ENCODE measurements around the gene DUSP15. TPM values are rescaled to one million over a fixed set of nuclear protein-coding genes. Genes with fewer than 3 reads are reported as not detected.

DUSP15 gene
- polyA plus RNA-seq, 1 donor from 2014 or later: 62.7 TPM

DNA sequence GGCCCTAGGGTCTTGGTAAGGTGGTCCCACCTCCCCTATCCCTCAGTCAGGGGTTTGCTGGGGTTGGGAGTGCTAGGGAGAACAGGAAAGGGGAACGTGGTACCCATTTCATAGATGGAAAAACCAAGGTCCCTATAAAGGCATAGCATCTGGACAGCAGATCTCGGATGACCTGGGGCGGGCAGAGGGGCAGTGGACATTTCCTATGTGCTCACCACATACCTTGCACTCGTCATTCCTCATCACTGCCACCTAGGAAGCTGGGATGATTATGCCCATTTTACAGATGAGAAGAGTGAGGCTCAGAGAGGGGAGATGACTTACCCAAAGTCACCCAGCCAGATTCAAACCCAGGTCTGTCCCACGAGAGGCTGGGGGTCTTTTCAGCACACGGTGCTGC, 39.1 kb downstream of the DUSP15 start:
- Histone ChIP-seq H3K4me3 (ENCODE audit: low read length) (no peak overlapping the region), H3K4me2 (ENCODE audit: low read length) (no peak overlapping the region), H3K27me3 (ENCODE audit: insufficient read depth, low read depth, low read length) (no peaks in the 10 kb centered on the region), H3K36me3 (ENCODE audit: insufficient read depth, low read length) (no peaks in the 10 kb centered on the region), H3F3A (ENCODE audit: insufficient read depth, low read length, poor library complexity, severe bottlenecking) (no peaks in the 10 kb centered on the region), H4K20me1 (ENCODE audit: insufficient read depth) (no peaks in the 10 kb centered on the region), H3K9me2 (ENCODE audit: insufficient read depth, low read length) (no peaks in the 10 kb centered on the region), H3K9ac (ENCODE audit: low read length) (no peak overlapping the region), H3K79me2 (replicated peaks; ENCODE audit: insufficient read depth, low read length) (no peaks in the 10 kb centered on the region), H3K27ac (ENCODE audit: low read length) (no peak overlapping the region), H3K9me3 (ENCODE audit: low read length) (no peaks in the 10 kb centered on the region), H2AFZ (ENCODE audit: low read depth, low read length) (no peak overlapping the region)
- TF ChIP-seq EZH2 (IDR thresholded peaks at IDR 0.05; ENCODE audit: borderline replicate concordance, insufficient read depth, low read length, poor library complexity, severe bottlenecking) (no peak), MXI1 (conservative IDR thresholded peaks at IDR 0.05; ENCODE audit: poor library complexity, severe bottlenecking) (no peak), EP300 (conservative IDR thresholded peaks at IDR 0.05; ENCODE audit: poor library complexity, severe bottlenecking) (no peak), SMC3 (conservative IDR thresholded peaks at IDR 0.05; ENCODE audit: poor library complexity) (no peak), TAF1 (IDR thresholded peaks at IDR 0.05; ENCODE audit: low read depth) (no peak), RAD21 (conservative IDR thresholded peaks at IDR 0.05) (no peak), POLR2AphosphoS5 (IDR thresholded peaks at IDR 0.05) (no peak)
- TF ChIP-seq, protein P1, sequence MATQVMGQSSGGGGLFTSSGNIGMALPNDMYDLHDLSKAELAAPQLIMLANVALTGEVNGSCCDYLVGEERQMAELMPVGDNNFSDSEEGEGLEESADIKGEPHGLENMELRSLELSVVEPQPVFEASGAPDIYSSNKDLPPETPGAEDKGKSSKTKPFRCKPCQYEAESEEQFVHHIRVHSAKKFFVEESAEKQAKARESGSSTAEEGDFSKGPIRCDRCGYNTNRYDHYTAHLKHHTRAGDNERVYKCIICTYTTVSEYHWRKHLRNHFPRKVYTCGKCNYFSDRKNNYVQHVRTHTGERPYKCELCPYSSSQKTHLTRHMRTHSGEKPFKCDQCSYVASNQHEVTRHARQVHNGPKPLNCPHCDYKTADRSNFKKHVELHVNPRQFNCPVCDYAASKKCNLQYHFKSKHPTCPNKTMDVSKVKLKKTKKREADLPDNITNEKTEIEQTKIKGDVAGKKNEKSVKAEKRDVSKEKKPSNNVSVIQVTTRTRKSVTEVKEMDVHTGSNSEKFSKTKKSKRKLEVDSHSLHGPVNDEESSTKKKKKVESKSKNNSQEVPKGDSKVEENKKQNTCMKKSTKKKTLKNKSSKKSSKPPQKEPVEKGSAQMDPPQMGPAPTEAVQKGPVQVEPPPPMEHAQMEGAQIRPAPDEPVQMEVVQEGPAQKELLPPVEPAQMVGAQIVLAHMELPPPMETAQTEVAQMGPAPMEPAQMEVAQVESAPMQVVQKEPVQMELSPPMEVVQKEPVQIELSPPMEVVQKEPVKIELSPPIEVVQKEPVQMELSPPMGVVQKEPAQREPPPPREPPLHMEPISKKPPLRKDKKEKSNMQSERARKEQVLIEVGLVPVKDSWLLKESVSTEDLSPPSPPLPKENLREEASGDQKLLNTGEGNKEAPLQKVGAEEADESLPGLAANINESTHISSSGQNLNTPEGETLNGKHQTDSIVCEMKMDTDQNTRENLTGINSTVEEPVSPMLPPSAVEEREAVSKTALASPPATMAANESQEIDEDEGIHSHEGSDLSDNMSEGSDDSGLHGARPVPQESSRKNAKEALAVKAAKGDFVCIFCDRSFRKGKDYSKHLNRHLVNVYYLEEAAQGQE (IDR thresholded peaks at IDR 0.05; ENCODE audit: borderline replicate concordance): no peak
- TF ChIP-seq, protein P2, sequence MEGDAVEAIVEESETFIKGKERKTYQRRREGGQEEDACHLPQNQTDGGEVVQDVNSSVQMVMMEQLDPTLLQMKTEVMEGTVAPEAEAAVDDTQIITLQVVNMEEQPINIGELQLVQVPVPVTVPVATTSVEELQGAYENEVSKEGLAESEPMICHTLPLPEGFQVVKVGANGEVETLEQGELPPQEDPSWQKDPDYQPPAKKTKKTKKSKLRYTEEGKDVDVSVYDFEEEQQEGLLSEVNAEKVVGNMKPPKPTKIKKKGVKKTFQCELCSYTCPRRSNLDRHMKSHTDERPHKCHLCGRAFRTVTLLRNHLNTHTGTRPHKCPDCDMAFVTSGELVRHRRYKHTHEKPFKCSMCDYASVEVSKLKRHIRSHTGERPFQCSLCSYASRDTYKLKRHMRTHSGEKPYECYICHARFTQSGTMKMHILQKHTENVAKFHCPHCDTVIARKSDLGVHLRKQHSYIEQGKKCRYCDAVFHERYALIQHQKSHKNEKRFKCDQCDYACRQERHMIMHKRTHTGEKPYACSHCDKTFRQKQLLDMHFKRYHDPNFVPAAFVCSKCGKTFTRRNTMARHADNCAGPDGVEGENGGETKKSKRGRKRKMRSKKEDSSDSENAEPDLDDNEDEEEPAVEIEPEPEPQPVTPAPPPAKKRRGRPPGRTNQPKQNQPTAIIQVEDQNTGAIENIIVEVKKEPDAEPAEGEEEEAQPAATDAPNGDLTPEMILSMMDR (IDR thresholded peaks at IDR 0.05; ENCODE audit: poor library complexity, severe bottlenecking): no peak

DNA sequence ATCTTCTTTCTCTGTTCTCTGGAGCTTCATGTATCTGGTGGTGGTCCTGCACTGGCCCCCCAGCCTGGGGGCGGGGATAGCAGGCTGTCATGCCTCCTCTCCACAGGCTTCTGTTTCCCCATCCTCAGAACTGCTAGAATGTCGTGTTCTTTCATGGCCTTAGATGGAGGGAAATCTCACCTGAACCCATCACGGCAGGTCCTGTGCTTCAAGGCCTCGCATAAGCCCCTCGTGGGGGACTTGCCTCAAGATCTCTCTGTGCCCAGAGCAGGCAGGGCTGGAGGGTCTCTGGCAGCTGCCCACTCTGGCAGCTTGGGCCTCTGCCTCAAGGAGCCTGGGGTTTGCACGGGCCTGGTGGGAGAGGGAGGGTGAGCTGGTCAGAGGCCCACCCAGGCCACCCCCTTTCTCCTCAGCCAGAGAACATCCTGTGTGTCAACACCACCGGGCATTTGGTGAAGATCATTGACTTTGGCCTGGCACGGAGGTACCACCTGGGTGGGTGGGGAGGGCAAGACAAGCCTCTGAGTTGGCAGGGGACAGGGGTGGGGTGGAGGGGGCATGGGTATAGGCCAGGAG, 39.8 kb downstream of the DUSP15 start:
- no peaks in the 10 kb centered on the region for H3K9me3 ChIP-seq (ENCODE audit: low read length)
- no peaks in the 10 kb centered on the region for H3K36me3 ChIP-seq (ENCODE audit: insufficient read depth, low read length)
- no peaks in the 10 kb centered on the region for H3K9me2 ChIP-seq (ENCODE audit: insufficient read depth, low read length)
- H3K4me3 ChIP-seq (ENCODE audit: low read length): no peak overlapping the region
- H4K20me1 ChIP-seq (ENCODE audit: insufficient read depth): no peaks in the 10 kb centered on the region
- H3K27ac ChIP-seq (ENCODE audit: low read length): no peak overlapping the region
- TF ChIP-seq RAD21 (conservative IDR thresholded peaks at IDR 0.05) (no peak), EP300 (conservative IDR thresholded peaks at IDR 0.05; ENCODE audit: poor library complexity, severe bottlenecking) (no peak), SMC3 (conservative IDR thresholded peaks at IDR 0.05; ENCODE audit: poor library complexity) (no peak), TAF1 (IDR thresholded peaks at IDR 0.05; ENCODE audit: low read depth) (no peak), POLR2AphosphoS5 (IDR thresholded peaks at IDR 0.05) (no peak), MXI1 (conservative IDR thresholded peaks at IDR 0.05; ENCODE audit: poor library complexity, severe bottlenecking) (no peak), EZH2 (IDR thresholded peaks at IDR 0.05; ENCODE audit: borderline replicate concordance, insufficient read depth, low read length, poor library complexity, severe bottlenecking) (no peak)
- TF ChIP-seq, protein P1 (IDR thresholded peaks at IDR 0.05; ENCODE audit: borderline replicate concordance): no peak
- TF ChIP-seq, protein P2 (IDR thresholded peaks at IDR 0.05; ENCODE audit: poor library complexity, severe bottlenecking): no peak
- H3K4me2 ChIP-seq (ENCODE audit: low read length): no peak overlapping the region
- no peak overlapping the region for H2AFZ ChIP-seq (ENCODE audit: low read depth, low read length)
- H3K27me3 ChIP-seq (ENCODE audit: insufficient read depth, low read depth, low read length): no peaks in the 10 kb centered on the region
- H3F3A ChIP-seq (ENCODE audit: insufficient read depth, low read length, poor library complexity, severe bottlenecking): no peaks in the 10 kb centered on the region
- H3K9ac ChIP-seq (ENCODE audit: low read length): no peak overlapping the region
- H3K79me2 ChIP-seq (replicated peaks; ENCODE audit: insufficient read depth, low read length): no peaks in the 10 kb centered on the region
